ENCODE data around the gene LHFPL4. TPM values are rescaled to one million over a fixed set of nuclear protein-coding genes. Genes with fewer than 3 reads are reported as not detected.
"Not testable (repeated sequence)": the region's sequence is repeated elsewhere in the genome, so short reads cannot be mapped to it uniquely, and the experiment has no call there.

LHFPL4 gene
- total and polyA plus RNA-seq, 2 of the 13 experiments (the other 11 are each of a cell fraction or from before 2014, with no cell fraction given): 0.02 to 0.03 TPM

DNA sequence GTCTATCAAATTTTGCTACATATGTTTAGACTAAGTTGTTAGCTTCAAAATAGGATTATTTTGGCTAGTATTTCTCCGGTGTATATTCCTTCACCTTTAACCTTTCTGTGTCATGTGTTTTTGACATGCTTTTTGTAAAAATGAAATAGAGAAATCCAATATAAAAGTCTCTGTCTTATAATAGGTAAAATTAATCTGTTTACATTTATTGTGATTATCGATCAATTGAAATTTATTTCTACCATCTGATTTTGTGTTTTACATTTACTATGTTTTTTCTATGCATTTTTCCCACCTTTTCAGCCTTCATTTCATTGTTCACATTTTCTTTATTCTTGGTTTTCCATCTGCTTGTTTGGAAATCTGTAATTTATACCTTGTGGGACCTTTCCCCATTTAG, 11.7 kb upstream of the LHFPL4 start (continued):
- TF ChIP-seq FOXK1 (CRISPR knock-in tag; IDR thresholded peaks at IDR 0.05; ENCODE audit: borderline replicate concordance, low read depth): no peak
- no peak for TF ChIP-seq ZNF775 (CRISPR knock-in tag; IDR thresholded peaks at IDR 0.05; ENCODE audit: borderline replicate concordance)
- no peak for TF ChIP-seq GTF2F1 (IDR thresholded peaks at IDR 0.05; ENCODE audit: low read length)
- TF ChIP-seq ZC3H4 (CRISPR knock-in tag; IDR thresholded peaks at IDR 0.05; ENCODE audit: borderline replicate concordance): no peak
- no peak for TF ChIP-seq ZNF232 (CRISPR knock-in tag; IDR thresholded peaks at IDR 0.05; ENCODE audit: borderline replicate concordance)
- TF ChIP-seq PHF8 (CRISPR knock-in tag; IDR thresholded peaks at IDR 0.05): no peak
- TF ChIP-seq ZNF737 (CRISPR knock-in tag; IDR thresholded peaks at IDR 0.05; ENCODE audit: borderline replicate concordance): no peak
- no peak for TF ChIP-seq TMF1 (CRISPR knock-in tag; IDR thresholded peaks at IDR 0.05; ENCODE audit: low read depth)
- TF ChIP-seq RFX1 (IDR thresholded peaks at IDR 0.05): no peak
- TF ChIP-seq MTA3 (CRISPR knock-in tag; IDR thresholded peaks at IDR 0.05): no peak
- TF ChIP-seq CREBL2 (CRISPR knock-in tag; IDR thresholded peaks at IDR 0.05; ENCODE audit: borderline replicate concordance): no peak
- no peak for TF ChIP-seq PTBP1 (IDR thresholded peaks at IDR 0.05; ENCODE audit: low read depth, low read length, poor library complexity, severe bottlenecking)
- TF ChIP-seq ZNF713 (CRISPR knock-in tag; IDR thresholded peaks at IDR 0.05): no peak
- no peak for TF ChIP-seq ZNF709 (CRISPR knock-in tag; IDR thresholded peaks at IDR 0.05)

DNA sequence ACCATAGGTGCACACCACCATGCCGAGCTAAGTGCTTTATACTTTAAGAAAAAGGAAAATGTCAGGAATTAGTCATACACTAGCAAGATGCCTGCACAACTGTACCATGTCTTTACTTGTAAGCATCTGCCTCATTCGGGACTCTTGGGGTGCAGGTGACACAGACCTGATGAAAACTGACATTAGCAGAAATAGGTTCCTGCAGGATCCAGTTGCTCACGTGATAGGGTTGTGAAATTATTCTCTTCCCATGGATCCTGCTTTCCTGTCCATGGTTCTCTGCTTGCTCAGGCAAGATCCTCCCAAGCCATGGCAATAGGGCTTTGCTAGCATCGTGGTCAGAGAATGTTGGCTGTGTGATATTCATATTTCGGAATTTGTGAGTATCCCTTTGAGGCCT, 10.2 kb upstream of the LHFPL4 start:
- H2AFZ ChIP-seq (ENCODE audit: low read length): no peak overlapping the region
- no peak for FAIRE-seq
- H3K79me2 ChIP-seq (ENCODE audit: insufficient read depth, low read length): no peaks in the 10 kb centered on the region
- H3K27ac ChIP-seq (ENCODE audit: extremely low read length, insufficient read depth, low read length): no peak overlapping the region
- no peak for TF ChIP-seq TBP (CRISPR knock-in tag; IDR thresholded peaks at IDR 0.05)
- TF ChIP-seq KDM2A (CRISPR knock-in tag; IDR thresholded peaks at IDR 0.05; ENCODE audit: borderline replicate concordance, low read depth): no peak
- TF ChIP-seq ZFP1 (CRISPR knock-in tag; IDR thresholded peaks at IDR 0.05): no peak
- TF ChIP-seq DNMT3B (CRISPR knock-in tag; conservative IDR thresholded peaks at IDR 0.05): no peak
- TF ChIP-seq CHCHD3 (CRISPR knock-in tag; IDR thresholded peaks at IDR 0.05): no peak
- H3K4me3 ChIP-seq (replicated peaks in 1 of 3; ENCODE audit: insufficient read depth in 1 of 3, low read depth in 2 of 3, low read length in 3 of 3): no peak overlapping the region
- no peak for DNase-seq (ENCODE audit: low spot score)
- ATAC-seq: no peak
- H4K20me1 ChIP-seq (ENCODE audit: insufficient read depth, low read length): no peaks in the 10 kb centered on the region
- in situ Hi-C loops (cut with HindIII; ENCODE audit: extremely low pct_ligation_motif_present, low pct_unique_long_range_greater_than_20kb) (no loop called here), intact Hi-C loops (cut with micrococcal nuclease; ENCODE audit: unreplicated experiment) (no loop called here)
- CTCF ChIA-PET (ENCODE audit: low intra/inter-chr PET ratio, low total read pairs): no interaction called here
- no peak overlapping the region for H3K4me2 ChIP-seq (ENCODE audit: low read depth, low read length)
- 12% methylated on average over 5 of the region's 5 CpGs for WGBS (ENCODE audit: low lambda C conversion rate)
- H3K9ac ChIP-seq (ENCODE audit: insufficient read depth, low read depth, low read length): no peak overlapping the region
- POLR2A ChIA-PET: no interaction called here
- BruUV-seq (replicated peaks): no TSS peak
- H3K36me3 ChIP-seq (replicated peaks in 1 of 2; ENCODE audit: control insufficient read depth in 1 of 2, insufficient read depth in 2 of 2, low read length in 2 of 2): no peaks in the 10 kb centered on the region
- H3K27me3 ChIP-seq (ENCODE audit: control insufficient read depth in 1 of 2, insufficient read depth in 2 of 2, low read length in 2 of 2): peaks cover 0 to 3% of the 10 kb centered on the region in 2 experiments; a peak in 2 of 5 replicates
- H3K4me1 ChIP-seq (ENCODE audit: insufficient read depth, low read length): no peaks in the 10 kb centered on the region
- no peaks in the 10 kb centered on the region for H3K9me3 ChIP-seq (ENCODE audit: low read length)

DNA sequence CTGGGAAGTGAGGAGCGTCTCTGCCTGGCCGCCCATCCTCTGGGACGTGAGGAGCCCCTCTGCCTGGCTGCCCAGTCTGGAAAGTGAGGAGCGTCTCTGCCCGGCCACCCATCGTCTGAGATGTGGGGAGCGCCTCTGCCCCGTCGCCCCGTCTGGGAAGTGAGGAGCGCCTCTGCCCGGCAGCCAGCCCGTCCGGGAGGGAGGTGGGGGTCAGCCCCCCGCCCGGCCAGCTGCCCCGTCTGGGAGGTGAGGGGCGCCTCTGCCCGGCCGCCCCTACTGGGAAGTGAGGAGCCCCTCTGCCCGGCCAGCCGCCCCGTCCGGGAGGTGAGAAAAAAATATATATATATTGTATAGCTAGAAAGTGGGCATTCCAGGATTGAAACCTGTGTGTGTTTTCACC, 6.4 kb upstream of the LHFPL4 start:
- in situ Hi-C loops (cut with HindIII; ENCODE audit: extremely low pct_ligation_motif_present, low pct_unique_long_range_greater_than_20kb); H3K9ac ChIP-seq (ENCODE audit: insufficient read depth, low read depth, low read length); BruUV-seq (replicated peaks); H3K9me3 ChIP-seq (ENCODE audit: low read length); intact Hi-C loops (cut with micrococcal nuclease; ENCODE audit: unreplicated experiment); DNase-seq (ENCODE audit: low spot score); H3K36me3 ChIP-seq (replicated peaks in 1 of 2; ENCODE audit: control insufficient read depth in 1 of 2, insufficient read depth in 2 of 2, low read length in 2 of 2); H3K4me2 ChIP-seq (ENCODE audit: low read depth, low read length); H3K4me1 ChIP-seq (ENCODE audit: insufficient read depth, low read length); FAIRE-seq; POLR2A ChIA-PET; H3K79me2 ChIP-seq (ENCODE audit: insufficient read depth, low read length); H4K20me1 ChIP-seq (ENCODE audit: insufficient read depth, low read length); H3K27ac ChIP-seq (ENCODE audit: extremely low read length, insufficient read depth, low read length); CTCF ChIA-PET (ENCODE audit: low intra/inter-chr PET ratio, low total read pairs); H3K4me3 ChIP-seq (replicated peaks in 1 of 3; ENCODE audit: insufficient read depth in 1 of 3, low read depth in 2 of 3, low read length in 3 of 3); ATAC-seq; H2AFZ ChIP-seq (ENCODE audit: low read length): not testable (repeated sequence)
- 89% methylated on average over 7 of the region's 24 CpGs for WGBS (ENCODE audit: low lambda C conversion rate)
- H3K27me3 ChIP-seq (ENCODE audit: control insufficient read depth in 1 of 2, insufficient read depth in 2 of 2, low read length in 2 of 2): peaks cover 0 to 17% of the 10 kb centered on the region in 2 experiments; a peak in 3 of 5 replicates

Measured in HepG2 (cell line).